Rectal smooth muscle tissue (tissue), 1 donor: Measurements from ENCODE around the gene AKAP9.
"Not testable (repeated sequence)": the region's sequence is repeated elsewhere in the genome, so short reads cannot be mapped to it uniquely, and the experiment has no call there.

Experiments used
- H3K27ac ChIP-seq: one replicate; pipeline ENCODE4 v1.7.0; 2013; ENCODE audit warnings: low read depth, low read length, inconsistent platforms
- H3K27me3 ChIP-seq: one replicate; pipeline ENCODE4 v1.7.0; 2013; ENCODE audit warnings: low read length; ENCODE audit not compliant: control insufficient read depth, insufficient read depth
- H3K36me3 ChIP-seq: one replicate; pipeline ENCODE4 v1.7.0; 2013; ENCODE audit warnings: low read length; ENCODE audit not compliant: control insufficient read depth, insufficient read depth
- H3K4me1 ChIP-seq: one replicate; pipeline ENCODE4 v1.7.0; 2013; ENCODE audit warnings: low read length; ENCODE audit not compliant: control insufficient read depth, insufficient read depth
- H3K4me3 ChIP-seq: one replicate; pipeline ENCODE4 v1.7.0; 2013; ENCODE audit warnings: low read length
- H3K9ac ChIP-seq: one replicate; pipeline ENCODE4 v1.7.0; 2013; ENCODE audit warnings: low read length

Gene AKAP9

DNA sequence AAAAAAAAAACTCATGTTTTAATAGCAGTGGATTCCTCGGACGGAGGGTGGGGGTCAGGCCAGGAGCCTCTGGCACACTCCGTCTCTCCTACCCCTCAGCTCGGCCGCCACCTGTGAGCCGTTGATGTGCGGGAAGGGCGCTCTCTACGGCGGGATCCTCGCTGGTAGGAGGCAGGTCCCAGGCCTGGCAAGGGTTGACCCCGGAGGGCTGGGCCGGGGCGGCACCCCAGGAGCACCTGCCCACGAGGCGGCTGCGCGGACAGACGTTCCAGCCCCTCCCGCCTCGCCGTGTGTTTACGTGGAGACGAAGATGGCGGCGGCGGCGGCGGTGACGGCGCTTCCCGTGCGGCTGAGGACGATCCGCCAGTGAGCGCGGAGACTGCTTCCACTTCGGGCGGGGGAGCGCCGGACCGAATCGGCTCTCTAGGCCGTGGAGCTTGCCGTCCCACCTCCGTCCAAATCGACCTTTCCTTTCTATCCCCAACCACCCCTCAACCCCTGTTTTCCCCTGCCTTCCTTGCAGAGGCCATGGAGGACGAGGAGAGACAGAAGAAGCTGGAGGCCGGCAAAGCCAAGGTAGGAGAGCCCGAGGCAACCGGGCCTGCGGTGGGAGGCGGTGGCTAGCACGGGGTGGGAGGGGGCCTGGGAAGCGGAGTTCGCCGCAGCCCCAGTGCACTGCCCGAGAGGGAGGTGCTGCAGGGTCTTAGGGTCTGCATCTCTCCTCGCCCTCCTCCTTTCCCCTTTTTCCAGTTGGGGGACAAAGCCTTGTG is at the start of gene AKAP9:
AKAP9 (plus strand) TSS at position 291 of the 770 bp plus-strand sequence; CDS start at position 529, 238 bp downstream.
- Histone ChIP-seq H3K4me3 (peak within 1 kb of the TSS; percentile 87), H3K36me3 (no peaks in the 10 kb centered on the region), H3K9ac (peak within 1 kb of the TSS; percentile 78), H3K27me3 (no peaks in the 10 kb centered on the region), H3K4me1 (peaks cover 11% of the 10 kb centered on the region), H3K27ac (peak within 1 kb of the TSS; percentile 92)

DNA sequence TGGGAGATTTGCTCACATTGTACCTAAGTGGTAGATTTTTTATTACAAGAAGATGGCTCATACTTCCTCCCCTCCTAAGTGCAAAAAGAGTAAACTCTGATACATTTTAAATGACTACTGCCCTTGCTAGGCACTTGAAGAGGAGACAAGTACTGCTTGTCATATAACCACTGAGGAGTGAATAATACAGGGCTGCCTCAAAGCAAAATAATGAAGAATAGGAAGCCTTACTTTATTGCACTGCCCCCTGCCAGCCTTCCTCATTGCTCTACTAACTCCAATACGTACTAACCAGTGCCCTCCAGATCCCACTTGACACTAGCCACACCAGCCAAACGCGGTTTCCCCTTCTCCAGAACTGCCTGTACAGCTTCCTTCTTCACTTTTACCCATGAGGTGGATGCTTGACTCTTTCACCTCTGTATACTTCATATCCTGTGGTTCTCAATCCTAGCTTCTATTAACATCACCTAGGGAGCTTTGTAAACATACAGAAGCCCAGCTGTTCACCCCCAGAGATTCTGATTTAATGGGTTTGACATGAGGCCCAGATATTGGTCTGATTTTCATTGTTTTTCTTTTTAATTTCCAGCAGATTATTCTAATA is 48.5 kb upstream of the AKAP9 start:
- no peak overlapping the region for H3K4me3 ChIP-seq
- no peaks in the 10 kb centered on the region for H3K36me3 ChIP-seq
- H3K27me3 ChIP-seq = no peaks in the 10 kb centered on the region
- no peak overlapping the region for H3K27ac ChIP-seq
- no peak overlapping the region for H3K9ac ChIP-seq
- no peaks in the 10 kb centered on the region for H3K4me1 ChIP-seq

DNA sequence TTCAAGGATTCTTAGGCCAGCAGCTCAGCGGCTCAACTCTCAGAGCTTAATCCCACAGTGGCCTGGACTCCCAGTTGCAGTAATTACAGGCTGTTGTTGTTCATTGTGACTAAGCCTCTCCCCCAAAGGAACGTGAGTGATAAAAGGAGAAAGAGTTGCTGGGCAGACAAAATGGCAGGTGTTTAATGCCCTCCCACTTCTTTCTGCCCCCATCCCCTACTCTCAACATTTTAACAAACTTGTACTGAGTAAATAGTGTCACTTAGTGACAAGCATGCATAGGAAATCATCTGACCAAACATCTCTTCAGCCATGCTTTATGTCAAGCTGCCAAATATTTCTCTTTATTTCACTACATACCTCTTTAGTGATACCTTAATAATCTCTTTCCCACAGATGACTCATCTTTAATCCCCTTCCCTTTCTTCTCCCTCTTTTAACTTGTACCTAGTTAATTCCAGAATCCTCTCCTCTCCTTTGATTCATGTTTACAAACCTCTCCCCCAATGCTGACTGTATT is 47.8 kb upstream of the AKAP9 start:
- no peaks in the 10 kb centered on the region for H3K27me3 ChIP-seq
- no peaks in the 10 kb centered on the region for H3K36me3 ChIP-seq
- H3K4me1 ChIP-seq = no peaks in the 10 kb centered on the region
- H3K9ac ChIP-seq = no peak overlapping the region
- no peak overlapping the region for H3K4me3 ChIP-seq
- H3K27ac ChIP-seq = no peak overlapping the region

DNA sequence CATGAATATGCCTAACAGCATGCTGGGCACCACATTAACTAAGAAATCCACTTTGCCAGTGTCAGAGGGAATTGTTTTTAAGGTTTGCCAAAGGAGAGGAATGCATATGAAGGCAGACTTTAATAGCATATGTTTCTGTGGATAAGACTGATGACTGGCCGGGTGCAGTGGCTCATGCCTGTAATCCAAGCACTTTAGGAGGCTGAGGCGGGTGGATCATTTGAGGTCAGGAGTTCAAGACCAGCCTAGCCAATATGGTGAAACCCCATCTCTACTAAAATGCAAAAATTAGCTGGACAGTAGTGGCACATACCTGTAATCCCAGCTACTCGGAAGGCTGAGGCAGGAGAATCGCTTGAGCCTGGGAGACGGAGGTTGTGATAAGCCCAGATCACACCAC is 47.0 kb upstream of the AKAP9 start:
- H3K9ac ChIP-seq, H3K27ac ChIP-seq, H3K4me1 ChIP-seq, H3K27me3 ChIP-seq, H3K4me3 ChIP-seq, H3K36me3 ChIP-seq: not testable (repeated sequence)

DNA sequence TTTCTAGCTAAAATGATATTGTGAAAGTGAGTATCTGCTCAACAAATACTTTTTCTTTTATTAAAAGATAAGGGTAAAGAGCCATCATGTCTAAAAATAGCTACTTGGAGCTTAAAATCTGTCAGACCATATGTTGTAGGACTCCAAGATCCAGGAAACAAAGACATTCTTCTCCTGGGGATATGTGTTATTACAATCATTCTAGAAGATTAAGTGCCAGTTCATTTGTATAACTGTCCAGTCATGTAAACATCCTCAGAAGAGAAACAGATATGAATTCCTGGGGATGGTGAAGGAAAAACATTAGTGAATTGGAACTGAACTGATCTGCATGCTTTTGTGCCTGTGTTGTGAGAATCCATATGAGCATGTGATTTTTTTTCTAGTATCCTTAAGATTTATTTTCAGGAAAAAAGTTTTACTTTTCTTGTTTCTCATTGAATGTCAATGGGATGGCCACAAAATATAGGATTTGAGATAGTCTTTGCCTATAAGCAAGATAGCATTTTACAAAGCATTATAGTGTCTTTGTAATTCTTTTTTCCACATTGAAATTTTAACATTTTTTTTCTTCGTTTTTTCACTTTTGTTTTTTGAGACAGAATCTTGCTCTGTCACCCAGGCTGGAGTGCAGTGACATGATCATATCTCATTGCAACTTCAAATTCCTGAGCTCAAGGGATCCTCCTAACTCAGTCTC is 45.7 kb upstream of the AKAP9 start:
- Histone ChIP-seq H3K36me3 (no peaks in the 10 kb centered on the region), H3K4me1 (no peaks in the 10 kb centered on the region), H3K9ac (no peak overlapping the region), H3K4me3 (no peak overlapping the region), H3K27me3 (no peaks in the 10 kb centered on the region), H3K27ac (no peak overlapping the region)

DNA sequence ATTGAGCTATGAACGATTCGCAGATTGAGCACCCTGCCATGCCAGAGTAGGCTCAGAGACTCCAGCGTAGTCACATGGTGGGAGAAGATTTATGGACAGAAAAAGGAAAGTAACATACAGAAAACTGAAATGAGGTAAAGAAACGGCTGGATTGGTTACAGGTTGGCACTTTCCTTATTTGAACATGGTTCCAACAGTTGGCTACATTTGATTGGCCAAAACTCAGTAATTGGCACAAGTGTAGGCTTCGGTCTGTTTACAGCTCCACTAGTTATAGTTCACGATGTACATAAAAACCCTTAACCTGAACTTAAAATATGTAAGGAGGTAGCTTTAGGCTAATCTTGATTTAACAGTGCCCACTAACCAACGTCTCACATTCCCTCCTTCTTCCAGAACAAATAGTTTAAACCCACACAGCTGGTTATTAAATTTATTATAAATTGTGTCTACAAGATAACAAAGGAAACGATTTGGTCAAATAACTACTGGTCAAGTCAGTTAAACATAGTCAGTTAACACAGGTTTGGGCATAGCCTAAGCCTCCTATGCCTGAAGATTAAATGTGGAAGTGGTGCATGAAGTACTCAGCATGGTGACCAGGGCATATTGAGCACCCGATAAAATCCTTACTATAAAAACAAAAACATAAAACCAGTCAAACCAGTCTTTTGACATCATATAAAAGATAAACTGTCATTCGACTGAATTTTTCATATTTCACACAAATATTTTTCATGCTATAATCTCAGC is 42.2 kb upstream of the AKAP9 start:
- Histone ChIP-seq H3K27ac (no peak overlapping the region), H3K27me3 (no peaks in the 10 kb centered on the region), H3K9ac (no peak overlapping the region), H3K36me3 (no peaks in the 10 kb centered on the region), H3K4me3 (no peak overlapping the region), H3K4me1 (no peaks in the 10 kb centered on the region)

DNA sequence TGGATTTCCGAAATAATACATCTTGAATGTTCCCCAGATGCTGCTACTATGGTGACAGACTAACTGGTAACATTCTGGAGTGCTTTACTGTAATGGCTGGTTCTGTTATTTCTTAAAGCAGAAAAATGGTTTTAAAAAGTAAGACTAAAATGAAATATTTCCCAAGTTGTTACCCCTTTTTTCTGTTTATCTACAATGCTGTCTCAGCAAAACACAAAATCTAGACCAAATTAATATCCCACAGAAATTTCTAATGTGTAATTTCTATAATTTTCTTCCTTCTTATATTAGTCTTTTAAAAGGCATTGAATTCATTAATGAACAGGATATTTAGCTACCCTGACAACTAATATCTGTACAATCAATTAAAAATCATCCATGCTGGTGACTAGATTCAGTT is 41.1 kb upstream of the AKAP9 start:
- H3K9ac ChIP-seq = no peak overlapping the region
- H3K27ac ChIP-seq = no peak overlapping the region
- H3K36me3 ChIP-seq = no peaks in the 10 kb centered on the region
- H3K4me1 ChIP-seq = no peaks in the 10 kb centered on the region
- no peak overlapping the region for H3K4me3 ChIP-seq
- no peaks in the 10 kb centered on the region for H3K27me3 ChIP-seq

DNA sequence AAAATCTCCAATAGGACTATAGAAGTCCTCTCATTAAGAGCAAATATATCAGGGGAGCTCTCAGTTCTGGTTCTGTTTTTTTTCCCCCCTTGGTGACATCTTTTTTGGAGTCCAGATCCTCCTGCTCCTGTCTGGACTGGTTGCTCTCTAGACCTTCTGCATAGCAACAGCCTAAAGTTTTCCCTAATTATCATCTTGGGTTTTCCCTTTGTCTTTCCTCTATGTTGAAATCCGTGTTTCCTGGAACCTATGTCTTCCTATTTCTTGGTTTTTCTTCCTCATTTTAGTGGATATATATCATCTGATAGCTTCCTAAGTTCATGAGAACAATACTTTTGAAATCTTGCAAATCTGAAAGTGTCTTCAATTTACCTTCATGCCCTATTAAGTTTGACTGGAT is 30.5 kb upstream of the AKAP9 start:
- Histone ChIP-seq H3K27ac (no peak overlapping the region), H3K36me3 (no peaks in the 10 kb centered on the region), H3K4me3 (no peak overlapping the region), H3K4me1 (no peaks in the 10 kb centered on the region), H3K9ac (no peak overlapping the region), H3K27me3 (no peaks in the 10 kb centered on the region)

DNA sequence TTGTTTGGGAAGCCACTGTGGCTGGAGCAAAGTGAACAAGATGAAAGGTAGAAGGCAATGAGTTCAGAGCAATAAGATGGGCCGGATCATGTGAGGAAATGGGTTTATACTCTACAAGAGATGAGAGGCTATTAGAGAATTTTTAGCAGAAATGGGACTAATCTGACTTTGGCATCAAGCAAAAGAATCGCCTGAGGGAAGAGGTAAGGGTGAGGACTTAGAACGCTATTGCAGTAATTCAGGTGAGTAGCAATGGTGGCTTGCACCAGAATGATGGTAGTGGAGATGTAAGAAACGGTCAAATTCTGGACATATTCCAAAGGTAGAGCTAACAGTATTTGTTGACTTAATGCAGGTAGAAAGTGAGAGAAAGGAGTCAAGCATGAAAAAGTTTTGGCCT is 29.5 kb upstream of the AKAP9 start:
- H3K4me3 ChIP-seq = no peak overlapping the region
- H3K9ac ChIP-seq = no peak overlapping the region
- H3K4me1 ChIP-seq = no peaks in the 10 kb centered on the region
- no peaks in the 10 kb centered on the region for H3K27me3 ChIP-seq
- no peak overlapping the region for H3K27ac ChIP-seq
- no peaks in the 10 kb centered on the region for H3K36me3 ChIP-seq

DNA sequence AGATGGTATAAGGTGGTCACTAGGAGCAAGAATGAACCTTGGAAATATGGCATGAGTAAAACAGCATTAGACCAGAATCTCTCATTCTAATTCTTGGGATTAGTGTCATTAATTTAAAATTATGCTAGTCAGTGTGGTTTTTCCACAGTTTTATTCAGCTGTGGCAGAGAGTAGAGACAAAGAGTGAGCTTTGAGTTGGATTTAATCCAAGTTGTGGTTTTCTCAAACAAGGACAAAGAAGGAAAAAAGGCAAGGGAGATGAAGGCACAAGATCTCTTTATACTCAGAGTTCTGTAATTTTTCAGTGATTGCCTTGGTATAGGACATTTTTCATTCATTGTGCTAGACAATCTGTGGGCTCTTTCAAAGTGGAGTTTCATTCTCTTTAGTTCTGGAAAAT is 28.2 kb upstream of the AKAP9 start:
- H3K27ac ChIP-seq = no peak overlapping the region
- no peaks in the 10 kb centered on the region for H3K4me1 ChIP-seq
- no peak overlapping the region for H3K4me3 ChIP-seq
- H3K27me3 ChIP-seq = no peaks in the 10 kb centered on the region
- H3K36me3 ChIP-seq = no peaks in the 10 kb centered on the region
- no peak overlapping the region for H3K9ac ChIP-seq

DNA sequence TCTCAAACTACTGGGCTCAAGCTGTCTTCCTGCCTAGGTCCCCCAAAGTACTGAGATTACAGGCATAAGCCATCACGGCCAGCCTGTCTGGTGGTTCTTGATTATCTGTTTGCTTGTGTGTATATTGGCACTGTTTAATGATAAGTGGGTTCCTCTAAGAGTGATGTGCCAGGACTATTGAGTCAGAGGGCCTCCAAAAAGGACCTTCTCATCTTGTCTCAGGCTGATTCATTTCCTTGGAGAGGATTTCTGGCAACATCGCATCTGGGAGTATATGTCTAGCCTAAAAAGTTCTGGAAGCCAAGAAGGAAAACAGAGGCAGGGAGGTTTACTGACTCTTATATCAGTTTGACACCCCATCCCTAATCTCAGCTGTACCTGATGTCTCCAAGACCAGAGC is 27.1 kb upstream of the AKAP9 start:
- no peak overlapping the region for H3K4me3 ChIP-seq
- no peak overlapping the region for H3K27ac ChIP-seq
- H3K4me1 ChIP-seq = no peaks in the 10 kb centered on the region
- H3K27me3 ChIP-seq = no peaks in the 10 kb centered on the region
- no peaks in the 10 kb centered on the region for H3K36me3 ChIP-seq
- no peak overlapping the region for H3K9ac ChIP-seq

DNA sequence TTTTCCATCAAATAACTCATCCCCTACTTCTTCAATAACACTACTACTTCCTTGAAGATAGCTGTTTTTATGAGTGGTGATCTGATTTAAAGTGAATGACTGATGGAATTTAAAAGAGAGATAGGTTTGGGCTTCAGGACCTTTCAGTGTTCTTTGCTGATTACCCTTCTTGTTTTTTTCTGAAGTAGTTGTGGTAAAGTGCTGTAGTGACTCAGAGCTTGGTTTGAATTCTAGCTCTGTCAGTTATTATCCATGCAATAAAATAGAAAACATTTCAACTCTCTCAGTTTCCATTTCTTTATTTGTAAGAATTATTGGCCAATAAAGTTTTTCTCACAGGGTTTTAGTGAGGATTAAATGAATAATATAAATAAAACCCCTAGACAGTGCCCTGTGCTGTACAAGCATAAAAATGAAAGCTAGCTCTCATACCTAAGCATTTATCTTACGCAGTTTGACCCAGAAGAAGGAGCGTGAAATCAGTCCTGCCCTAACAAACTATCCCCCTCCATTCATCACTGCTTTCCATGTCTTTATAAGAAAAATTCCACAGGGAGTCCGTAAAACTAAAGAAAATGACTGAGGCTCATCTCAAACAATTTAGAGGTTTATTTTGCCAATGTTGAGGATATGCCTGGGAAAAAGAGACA is 25.1 kb upstream of the AKAP9 start:
- Histone ChIP-seq H3K4me3 (no peak overlapping the region), H3K27me3 (no peaks in the 10 kb centered on the region), H3K9ac (no peak overlapping the region), H3K4me1 (no peaks in the 10 kb centered on the region), H3K36me3 (no peaks in the 10 kb centered on the region), H3K27ac (no peak overlapping the region)
